Smooth muscle cell (in vitro differentiated cells): Measurements from ENCODE around the gene ARL10. TPM values are rescaled to one million over a fixed set of nuclear protein-coding genes. Genes with fewer than 3 reads are reported as not detected.

ENCODE experiments used
- DNase-seq: peaks from one replicate; lab custom pipeline; 2025; ENCODE audit not compliant: unreplicated experiment; lab: John Stamatoyannopoulos, UW
- H2AFZ ChIP-seq: fragments of 200-600 bp; sonication (generic); 2 replicates; pipeline ENCODE4 v1.6.0; 2016; ENCODE audit warnings: antibody characterized with exemption, low read depth, mild to moderate bottlenecking
- H3F3A ChIP-seq: fragments of 200-600 bp; sonication (generic); 2 replicates; pipeline ENCODE4 v1.6.0; 2017; ENCODE audit warnings: antibody characterized with exemption, low read depth
- H3K27ac ChIP-seq: fragments of 200-600 bp; sonication (generic); 2 replicates; pipeline ENCODE4 v1.5.1; 2016; ENCODE audit warnings: low read depth, mild to moderate bottlenecking
- H3K27me3 ChIP-seq: fragments of 200-600 bp; sonication (generic); 2 replicates; pipeline ENCODE4 v1.6.1; 2016; ENCODE audit warnings: low read depth, mild to moderate bottlenecking
- H3K36me3 ChIP-seq: fragments of 200-600 bp; sonication (generic); 2 replicates; pipeline ENCODE4 v1.5.1; 2016; ENCODE audit warnings: low read depth
- H3K4me1 ChIP-seq: fragments of 200-600 bp; sonication (generic); 2 replicates; pipeline ENCODE4 v1.5.1; 2016; ENCODE audit warnings: low read depth
- H3K4me2 ChIP-seq: fragments of 200-600 bp; sonication (generic); 2 replicates; pipeline ENCODE4 v1.6.0; 2016; ENCODE audit warnings: mild to moderate bottlenecking
- H3K4me3 ChIP-seq: fragments of 200-600 bp; sonication (generic); 2 replicates; pipeline ENCODE4 v1.5.1; 2016; ENCODE audit warnings: mild to moderate bottlenecking
- H3K79me2 ChIP-seq: fragments of 200-600 bp; sonication (generic); 2 replicates; pipeline ENCODE4 v1.6.0; 2016; ENCODE audit warnings: low read depth, mild to moderate bottlenecking
- H3K9ac ChIP-seq: fragments of 200-600 bp; sonication (generic); 2 replicates; pipeline ENCODE4 v1.6.0; 2016; ENCODE audit warnings: low read depth
- H3K9me3 ChIP-seq: fragments of 200-600 bp; sonication (generic); replicated peaks from 2 replicates; pipeline ENCODE4 v1.5.1; 2016; ENCODE audit warnings: low read depth
- H4K20me1 ChIP-seq: fragments of 200-600 bp; sonication (generic); 2 replicates; pipeline ENCODE4 v1.6.0; 2016; ENCODE audit warnings: low read depth
- WGBS: methylation state at CpG from one replicate; pipeline ENCODE4 v1.1.7; 2016; ENCODE audit warnings: low lambda C conversion rate; 5-methylcytosine and 5-hydroxymethylcytosine counted together
- polyA plus RNA-seq: library from polyadenylated mRNA; unstranded; fragments of >200 nt; fragmentation: Nextera tagmentation; extraction: Ambion mirVana; gene quantifications from 2 replicates; pipeline ENCODE4 v1.2.1, GENCODE V29; 2016
- total RNA-seq: library from RNA; depleted of rRNA; stranded (reverse); fragments of >200 nt; gene quantifications from 2 replicates; pipeline ENCODE4 v1.2.3, GENCODE V29; 2014
- TF ChIP-seq, protein P1 (sequence below): fragments of 200-600 bp; sonication (generic); IDR thresholded peaks from 2 replicates; pipeline ENCODE4 v1.5.1; 2017; ENCODE audit warnings: borderline replicate concordance, mild to moderate bottlenecking, antibody characterized with exemption; ENCODE audit not compliant: insufficient read depth, poor library complexity, severe bottlenecking

The ARL10 gene
- total and polyA plus RNA-seq, 2 experiments from 2014 or later = 5.6 to 10.7 TPM

DNA sequence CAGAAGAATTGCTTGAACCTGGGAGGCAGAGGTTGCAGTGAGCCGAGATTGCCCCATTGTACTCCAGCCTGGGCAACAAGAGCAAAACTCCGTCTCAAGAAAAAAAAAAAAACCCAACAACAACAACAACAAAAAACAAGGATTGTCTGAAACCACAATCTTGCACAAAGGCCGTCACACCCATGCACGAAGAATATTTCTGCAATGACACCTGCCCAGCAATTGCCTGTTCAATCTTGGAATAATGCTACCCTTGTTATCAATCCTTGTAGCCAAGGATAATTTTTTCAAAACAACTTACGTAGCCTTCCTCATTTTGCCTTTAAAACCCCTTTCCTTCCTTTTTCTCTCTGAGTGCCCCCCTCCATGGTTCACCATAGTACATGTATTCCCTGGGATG lies 54.8 kb downstream of the ARL10 start:
- no peaks in the 10 kb centered on the region for H3K4me1 ChIP-seq
- TF ChIP-seq, protein P1, sequence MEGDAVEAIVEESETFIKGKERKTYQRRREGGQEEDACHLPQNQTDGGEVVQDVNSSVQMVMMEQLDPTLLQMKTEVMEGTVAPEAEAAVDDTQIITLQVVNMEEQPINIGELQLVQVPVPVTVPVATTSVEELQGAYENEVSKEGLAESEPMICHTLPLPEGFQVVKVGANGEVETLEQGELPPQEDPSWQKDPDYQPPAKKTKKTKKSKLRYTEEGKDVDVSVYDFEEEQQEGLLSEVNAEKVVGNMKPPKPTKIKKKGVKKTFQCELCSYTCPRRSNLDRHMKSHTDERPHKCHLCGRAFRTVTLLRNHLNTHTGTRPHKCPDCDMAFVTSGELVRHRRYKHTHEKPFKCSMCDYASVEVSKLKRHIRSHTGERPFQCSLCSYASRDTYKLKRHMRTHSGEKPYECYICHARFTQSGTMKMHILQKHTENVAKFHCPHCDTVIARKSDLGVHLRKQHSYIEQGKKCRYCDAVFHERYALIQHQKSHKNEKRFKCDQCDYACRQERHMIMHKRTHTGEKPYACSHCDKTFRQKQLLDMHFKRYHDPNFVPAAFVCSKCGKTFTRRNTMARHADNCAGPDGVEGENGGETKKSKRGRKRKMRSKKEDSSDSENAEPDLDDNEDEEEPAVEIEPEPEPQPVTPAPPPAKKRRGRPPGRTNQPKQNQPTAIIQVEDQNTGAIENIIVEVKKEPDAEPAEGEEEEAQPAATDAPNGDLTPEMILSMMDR = no peak
- no peak overlapping the region for H3K4me3 ChIP-seq
- H3K79me2 ChIP-seq = peaks cover 6% of the 10 kb centered on the region
- no peaks in the 10 kb centered on the region for H3K9me3 ChIP-seq
- DNase-seq = no peak
- H3K27ac ChIP-seq = no peak overlapping the region
- H4K20me1 ChIP-seq = peaks cover 6% of the 10 kb centered on the region
- peaks cover 6% of the 10 kb centered on the region for H3F3A ChIP-seq
- whole genome bisulfite sequencing = 89% methylated on average over 5 of the region's 5 CpGs
- no peaks in the 10 kb centered on the region for H3K36me3 ChIP-seq
- H3K9ac ChIP-seq = no peak overlapping the region
- H3K27me3 ChIP-seq = no peaks in the 10 kb centered on the region
- H2AFZ ChIP-seq = no peak overlapping the region
- H3K4me2 ChIP-seq = no peak overlapping the region

DNA sequence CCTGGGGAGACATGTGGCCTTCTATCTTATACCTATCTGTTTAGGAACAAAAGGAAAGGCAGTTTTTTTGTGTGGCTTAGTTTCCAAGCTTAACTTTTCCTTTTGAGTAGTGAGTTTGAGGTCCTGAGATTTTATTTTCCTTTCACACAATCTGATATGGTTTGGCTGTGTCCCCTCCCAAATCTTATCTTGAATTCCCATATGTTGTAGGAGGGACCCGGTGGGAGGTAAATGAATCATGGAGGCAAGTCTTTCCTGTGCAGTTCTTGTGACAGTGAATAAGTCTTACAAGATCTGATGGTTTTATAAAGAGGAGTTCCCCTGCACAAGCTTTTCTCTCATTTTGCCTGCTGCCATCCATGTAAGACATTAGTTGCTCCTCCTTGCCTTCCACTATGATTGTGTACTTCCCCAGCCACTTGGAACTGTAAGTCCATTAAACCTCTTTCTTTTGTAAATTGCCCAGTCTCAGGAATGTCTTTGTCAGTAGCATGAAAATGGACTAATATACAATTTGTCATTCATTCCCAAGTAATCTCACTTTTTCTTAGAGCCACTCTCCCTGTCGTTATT lies 55.8 kb downstream of the ARL10 start:
- H3F3A ChIP-seq = no peaks in the 10 kb centered on the region
- H3K4me1 ChIP-seq = no peaks in the 10 kb centered on the region
- WGBS = 81% methylated on average over 2 of the region's 2 CpGs
- H3K27me3 ChIP-seq = no peaks in the 10 kb centered on the region
- no peaks in the 10 kb centered on the region for H3K9me3 ChIP-seq
- H3K9ac ChIP-seq = no peak overlapping the region
- H3K36me3 ChIP-seq = no peaks in the 10 kb centered on the region
- no peak overlapping the region for H3K4me2 ChIP-seq
- TF ChIP-seq, protein P1 = no peak
- no peak for DNase-seq
- no peak overlapping the region for H3K4me3 ChIP-seq
- H3K79me2 ChIP-seq = no peaks in the 10 kb centered on the region
- H2AFZ ChIP-seq = no peak overlapping the region
- no peaks in the 10 kb centered on the region for H4K20me1 ChIP-seq
- no peak overlapping the region for H3K27ac ChIP-seq

DNA sequence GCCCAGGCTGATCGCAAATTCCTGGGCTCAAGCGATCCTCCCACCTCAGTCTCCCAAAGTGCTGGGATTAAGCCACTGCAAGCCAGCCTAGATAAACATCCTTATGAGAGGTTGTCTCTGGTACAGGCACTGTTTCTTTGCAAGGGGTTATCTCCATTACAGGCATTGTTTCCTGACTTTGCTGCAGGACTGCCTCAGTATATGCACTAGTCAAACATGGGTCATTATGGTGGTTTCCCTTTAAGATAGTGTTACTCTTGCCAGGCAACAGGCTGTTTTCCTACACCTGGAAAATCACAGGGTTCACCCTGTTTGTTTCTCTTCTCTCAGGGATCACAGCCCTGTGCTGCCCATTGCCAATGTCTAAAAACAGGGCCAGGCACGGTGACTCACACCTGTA lies 58.9 kb downstream of the ARL10 start:
- WGBS = 75% methylated on average over 3 of the region's 3 CpGs
- Histone ChIP-seq H3K9me3 (no peaks in the 10 kb centered on the region), H2AFZ (no peak overlapping the region), H3K27me3 (no peaks in the 10 kb centered on the region), H3K79me2 (no peaks in the 10 kb centered on the region), H3K4me3 (no peak overlapping the region), H3K4me1 (no peaks in the 10 kb centered on the region), H3K27ac (no peak overlapping the region), H3K36me3 (no peaks in the 10 kb centered on the region), H3F3A (no peaks in the 10 kb centered on the region), H4K20me1 (no peaks in the 10 kb centered on the region), H3K4me2 (no peak overlapping the region), H3K9ac (no peak overlapping the region)
- DNase-seq = no peak
- TF ChIP-seq, protein P1 = no peak

DNA sequence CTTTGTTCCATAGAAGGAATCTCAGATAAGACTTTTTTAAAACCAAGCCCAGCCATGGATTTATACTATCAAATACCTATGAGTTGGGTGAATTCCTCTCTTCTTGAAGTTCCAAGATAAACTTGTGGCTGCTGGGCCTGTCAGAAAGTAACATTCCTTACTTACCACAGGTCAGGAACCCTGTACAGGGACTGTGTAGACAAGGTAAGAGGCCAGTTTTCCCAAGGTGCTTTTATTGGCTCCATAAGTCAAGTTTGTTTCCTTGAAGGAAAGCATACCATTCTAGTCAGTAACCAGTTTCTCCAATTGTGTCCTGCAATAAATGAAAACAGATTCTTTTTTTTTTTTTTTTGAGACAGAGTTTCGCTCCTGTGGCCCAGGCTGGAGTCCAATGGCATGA lies 59.9 kb downstream of the ARL10 start:
- H3K27ac ChIP-seq = no peak overlapping the region
- no peak overlapping the region for H3K4me2 ChIP-seq
- TF ChIP-seq, protein P1 = no peak
- no peaks in the 10 kb centered on the region for H3F3A ChIP-seq
- H3K9me3 ChIP-seq = no peaks in the 10 kb centered on the region
- no peaks in the 10 kb centered on the region for H3K36me3 ChIP-seq
- WGBS = 86% methylated on average over 1 of the region's 1 CpG
- peaks cover 5% of the 10 kb centered on the region for H3K27me3 ChIP-seq
- no peak overlapping the region for H3K9ac ChIP-seq
- no peaks in the 10 kb centered on the region for H3K79me2 ChIP-seq
- DNase-seq = no peak
- H4K20me1 ChIP-seq = no peaks in the 10 kb centered on the region
- H3K4me3 ChIP-seq = no peak overlapping the region
- H3K4me1 ChIP-seq = no peaks in the 10 kb centered on the region
- H2AFZ ChIP-seq = no peak overlapping the region
